AG09309 (cell line): ENCODE data around the gene MEIOB.
"Not testable (repeated sequence)": the region's sequence is repeated elsewhere in the genome, so short reads cannot be mapped to it uniquely, and the experiment has no call there.

Experiments
- DNase-seq: peaks from one replicate; pipeline ENCODE4 v3.0.0-alpha.2; 2010; ENCODE audit warnings: low read depth
- H3K4me3 ChIP-seq: 2 replicates; pipeline ENCODE4 v1.5.1; 2011; ENCODE audit warnings: mild to moderate bottlenecking, low read depth, low read length, moderate library complexity; ENCODE audit not compliant: control insufficient read depth
- CTCF ChIP-seq: IDR thresholded peaks from 2 replicates; pipeline ENCODE4 v1.5.1; 2011; ENCODE audit warnings: mild to moderate bottlenecking, low read depth, low read length, inconsistent platforms; ENCODE audit not compliant: insufficient read depth, control insufficient read depth; ENCODE audit errors: missing control alignments

Gene MEIOB

GRCh38 chr16:1884889-1885288, 12.9 kb upstream of the MEIOB start:
- no peak overlapping the region for H3K4me3 ChIP-seq
- TF ChIP-seq CTCF, result no peak
- no peak for DNase-seq

- no peak for TF ChIP-seq CTCF
- no peak for DNase-seq
- no peak overlapping the region for H3K4me3 ChIP-seq
These were observed 12.3 kb upstream of the MEIOB start for GRCh38 chr16:1884155-1884760.

GRCh38 chr16:1881172-1881571, 9.2 kb upstream of the MEIOB start:
- H3K4me3 ChIP-seq, DNase-seq: not testable (repeated sequence)

- DNase-seq, result no peak
- no peak for TF ChIP-seq CTCF
- no peak overlapping the region for H3K4me3 ChIP-seq
These were observed 7.5 kb upstream of the MEIOB start for GRCh38 chr16:1879477-1879876.

GRCh38 chr16:1878256-1878655, 6.3 kb upstream of the MEIOB start:
- no peak for DNase-seq
- H3K4me3 ChIP-seq, result no peak overlapping the region
- no peak for TF ChIP-seq CTCF

GRCh38 chr16:1877804-1878203, 5.8 kb upstream of the MEIOB start:
- no peak overlapping the region for H3K4me3 ChIP-seq
- no peak for TF ChIP-seq CTCF
- DNase-seq, result no peak

- no peak for TF ChIP-seq CTCF
- H3K4me3 ChIP-seq, result no peak overlapping the region
- DNase-seq, result no peak
These were observed 5.1 kb upstream of the MEIOB start for GRCh38 chr16:1877089-1877488.
